Iris pigment epithelial cell (primary cell): Measurements from ENCODE around the gene MAPRE2.

Source experiments
- DNase-seq: peaks from one replicate; pipeline ENCODE4 v3.0.0-alpha.2; 2011; ENCODE audit warnings: low read depth

Gene MAPRE2

DNA sequence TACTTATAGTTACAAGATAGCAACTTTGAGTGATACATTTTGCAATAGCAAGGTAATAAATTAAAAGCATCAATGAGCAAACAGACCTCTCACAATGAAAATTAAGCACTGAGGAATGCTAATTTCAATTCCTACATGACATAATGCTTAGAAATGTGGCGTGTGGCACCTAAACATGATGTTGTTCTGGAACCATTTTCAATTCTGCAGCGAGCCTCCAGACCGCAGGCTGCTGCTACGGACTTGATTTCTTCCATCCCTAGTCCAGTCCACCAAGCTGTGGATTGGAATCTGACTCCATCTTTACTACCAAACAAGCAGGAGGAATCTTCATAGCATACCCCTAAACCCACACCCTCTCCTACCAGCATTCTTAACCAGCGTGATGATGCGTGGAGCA is 140.9 kb downstream of the MAPRE2 start:
- no peak for DNase-seq

- no peak for DNase-seq
Observed at GRCh38 chr18:35183886-35184285, 142.7 kb downstream of the MAPRE2 start.

- DNase-seq: no peak
Observed at GRCh38 chr18:35185771-35186170, 144.6 kb downstream of the MAPRE2 start.

- no peak for DNase-seq
Observed at GRCh38 chr18:35186291-35187034, 145.2 kb downstream of the MAPRE2 start.

GRCh38 chr18:35189510-35189909 is 148.3 kb downstream of the MAPRE2 start:
- DNase-seq: no peak

- DNase-seq: no peak
Observed at GRCh38 chr18:35190948-35191697, 149.9 kb downstream of the MAPRE2 start.

- DNase-seq: no peak
Observed at GRCh38 chr18:35191698-35192025, 150.4 kb downstream of the MAPRE2 start.

GRCh38 chr18:35192415-35192814 is 151.2 kb downstream of the MAPRE2 start:
- DNase-seq: no peak
